Measurements from ENCODE around the gene PICALM.

PICALM gene

GRCh38 chr11:85913513-85913912 is 155.4 kb downstream of the PICALM start:
- no peak overlapping the region for H3K4me3 ChIP-seq (ENCODE audit: low read length)
- DNase-seq (ENCODE audit: low read depth, low spot score): no peak

GRCh38 chr11:85912414-85912813 is 156.5 kb downstream of the PICALM start:
- no peak for DNase-seq (ENCODE audit: low read depth, low spot score)
- no peak overlapping the region for H3K4me3 ChIP-seq (ENCODE audit: low read length)
